AG08395 (cell line): ENCODE results near the gene KRT73.
"Not testable (repeated sequence)": the region's sequence is repeated elsewhere in the genome, so short reads cannot be mapped to it uniquely, and the experiment has no call there.

ENCODE experiments used
- DNase-seq: peaks from one replicate; pipeline ENCODE4 v3.0.0; 2012; ENCODE audit warnings: mixed read lengths, low spot score

Gene KRT73

DNA sequence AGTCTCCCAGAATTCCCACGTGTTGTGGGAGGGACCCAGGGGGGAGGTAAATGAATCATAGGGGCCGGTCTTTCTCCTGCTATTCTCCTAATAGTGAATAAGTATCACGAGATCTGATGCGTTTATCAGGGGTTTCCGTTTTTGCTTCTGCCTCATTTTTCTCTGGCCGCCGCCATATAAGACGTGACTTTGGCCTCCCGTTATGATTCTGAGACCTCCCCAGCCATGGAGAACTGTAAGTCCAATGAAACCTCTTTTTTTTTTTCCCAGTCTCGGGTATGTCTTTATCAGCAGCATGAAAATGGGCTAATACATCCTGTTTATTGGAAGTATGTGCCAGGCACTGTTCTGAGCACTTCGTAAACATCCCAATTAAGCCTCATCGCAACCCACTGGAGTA lies 17.9 kb downstream of the KRT73 start:
- no peak for DNase-seq

- DNase-seq: no peak
These were observed 18.3 kb downstream of the KRT73 start for GRCh38 chr12:52600071-52600470.

GRCh38 chr12:52598966-52599365 lies 19.4 kb downstream of the KRT73 start:
- no peak for DNase-seq

- not testable (repeated sequence) for DNase-seq
These were observed 24.1 kb downstream of the KRT73 start for GRCh38 chr12:52594237-52594636.

DNA sequence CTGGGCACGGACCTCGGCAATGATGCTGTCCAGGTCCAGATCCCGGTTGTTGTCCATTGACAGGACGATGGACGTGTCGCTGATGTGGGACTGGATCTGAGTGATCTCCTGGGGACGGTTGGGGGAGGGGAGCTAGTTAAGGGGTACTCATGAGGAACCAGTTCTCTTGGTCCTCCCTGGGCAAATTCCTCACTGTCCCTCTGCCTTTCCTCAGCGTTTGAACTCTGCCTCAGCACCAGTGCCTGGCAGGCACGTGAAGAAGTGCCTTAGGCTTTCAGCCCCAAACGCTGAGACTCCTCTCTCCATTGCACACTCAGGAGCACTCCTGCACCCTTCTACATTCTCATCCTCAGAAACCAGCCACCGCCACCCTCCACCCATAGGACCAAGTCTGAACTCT lies 26.8 kb downstream of the KRT73 start:
- DNase-seq: no peak

GRCh38 chr12:52590021-52590420 lies 28.3 kb downstream of the KRT73 start:
- DNase-seq: no peak

GRCh38 chr12:52587563-52587962 lies 30.8 kb downstream of the KRT73 start:
- no peak for DNase-seq

DNA sequence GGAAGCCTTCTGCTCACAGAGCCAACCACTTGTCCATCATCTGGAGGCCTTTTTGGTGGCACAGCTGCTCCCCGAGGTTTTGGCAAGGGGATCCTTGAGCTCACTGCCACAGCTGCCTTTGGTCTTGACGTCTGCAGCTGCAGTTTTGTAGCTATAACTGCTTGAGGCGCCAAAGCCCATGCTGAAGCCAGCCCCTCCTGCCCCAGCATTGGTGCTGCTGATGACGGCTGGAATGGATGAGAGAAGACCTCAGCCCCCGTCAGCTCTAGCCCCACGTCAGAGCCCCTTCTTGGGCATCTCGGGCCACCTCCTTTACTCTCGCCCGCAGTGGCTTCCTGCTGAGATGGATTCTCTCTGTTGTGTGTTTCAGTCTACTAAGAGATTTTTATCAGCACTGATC lies 32.4 kb downstream of the KRT73 start:
- DNase-seq: no peak

DNA sequence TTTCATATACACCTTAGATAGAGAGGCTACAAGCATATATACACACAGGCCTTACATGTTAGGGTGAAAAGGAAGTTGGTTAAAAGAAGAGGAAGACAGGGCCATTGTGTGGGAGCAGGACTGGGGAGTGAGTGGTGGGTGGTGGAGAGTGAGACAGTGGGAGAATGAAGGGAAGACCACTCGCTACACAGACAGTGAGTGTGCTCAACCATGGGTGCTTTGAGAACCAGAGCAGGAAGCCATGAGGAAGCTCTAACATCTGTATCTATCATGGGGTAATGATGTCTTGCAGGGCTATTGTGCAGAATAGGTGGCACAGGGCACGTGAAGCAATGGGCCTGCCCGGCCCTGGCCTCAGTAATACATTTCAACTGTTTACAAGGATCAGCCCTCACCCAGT lies 33.3 kb downstream of the KRT73 start:
- DNase-seq: no peak

DNA sequence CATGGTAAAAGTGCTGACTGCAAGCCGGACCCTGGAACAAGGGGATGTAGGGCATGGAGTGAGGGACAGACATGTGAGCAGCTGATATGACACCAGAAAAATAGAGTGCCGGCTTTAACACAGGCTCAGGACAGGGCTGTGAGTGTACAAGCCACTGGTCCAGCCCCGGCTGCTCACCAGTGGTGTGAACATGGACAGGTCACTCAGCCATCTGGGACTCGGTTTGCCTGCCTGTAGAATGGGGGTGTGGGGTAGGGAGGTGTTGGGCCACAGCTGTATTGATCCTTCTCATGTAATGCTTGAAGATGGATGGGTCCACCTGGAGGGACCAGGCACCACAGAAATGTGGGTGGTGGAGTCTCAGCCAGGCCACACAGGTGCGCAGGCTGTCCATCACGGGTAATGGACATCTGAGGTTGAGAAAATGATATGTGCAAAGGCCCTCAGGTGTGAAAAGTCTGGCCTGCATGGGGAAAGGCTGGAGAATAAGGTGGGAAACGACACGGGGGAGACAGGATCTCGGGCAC lies 34.1 kb downstream of the KRT73 start:
- DNase-seq: no peak

GRCh38 chr12:52582971-52583456 lies 35.3 kb downstream of the KRT73 start:
- peak; percentile 85 for DNase-seq

DNA sequence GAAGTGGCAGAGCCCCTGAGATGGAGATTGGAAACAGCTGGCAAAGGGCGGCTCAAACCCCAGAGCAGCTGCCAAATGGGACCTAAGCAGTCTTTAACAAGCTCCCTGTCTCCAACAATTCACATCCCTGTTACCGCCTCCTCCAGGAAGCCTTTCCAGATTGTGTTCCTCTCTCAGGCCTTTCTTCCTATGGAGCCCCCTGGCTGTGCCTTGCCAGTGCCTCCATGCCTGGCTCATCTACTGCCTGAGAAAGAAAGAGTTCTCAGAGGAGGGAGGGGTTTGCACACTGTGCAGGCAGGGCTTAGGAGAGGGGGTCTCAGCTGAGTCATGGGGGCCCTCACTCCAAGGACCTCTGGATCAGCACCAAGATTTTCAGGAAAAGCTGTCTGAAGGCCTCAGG lies 35.9 kb downstream of the KRT73 start:
- DNase-seq: no peak

DNA sequence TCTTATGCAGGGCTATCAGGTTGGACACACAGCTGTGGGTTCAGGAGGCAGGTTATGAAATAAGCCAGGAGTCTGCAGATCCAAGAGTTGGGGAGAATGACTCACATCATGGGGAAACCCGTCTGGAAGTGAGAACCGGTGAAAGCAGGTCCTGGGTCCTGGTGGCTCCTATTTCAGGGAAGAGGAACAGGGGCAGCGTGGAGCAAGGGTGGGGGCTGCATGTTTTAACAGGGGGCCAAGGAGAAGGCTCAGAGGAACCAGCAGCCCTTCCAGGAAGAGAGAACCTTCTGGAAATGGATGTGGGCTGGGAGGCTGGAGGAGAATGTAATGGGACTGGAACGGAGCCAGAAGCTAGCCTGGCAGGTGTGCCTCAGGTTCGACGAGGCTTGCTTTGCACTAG lies 36.9 kb downstream of the KRT73 start:
- DNase-seq: peak; percentile 27

GRCh38 chr12:52581066-52581465 lies 37.3 kb downstream of the KRT73 start:
- no peak for DNase-seq

- no peak for DNase-seq
These were observed 37.9 kb downstream of the KRT73 start for GRCh38 chr12:52580496-52580895.

DNA sequence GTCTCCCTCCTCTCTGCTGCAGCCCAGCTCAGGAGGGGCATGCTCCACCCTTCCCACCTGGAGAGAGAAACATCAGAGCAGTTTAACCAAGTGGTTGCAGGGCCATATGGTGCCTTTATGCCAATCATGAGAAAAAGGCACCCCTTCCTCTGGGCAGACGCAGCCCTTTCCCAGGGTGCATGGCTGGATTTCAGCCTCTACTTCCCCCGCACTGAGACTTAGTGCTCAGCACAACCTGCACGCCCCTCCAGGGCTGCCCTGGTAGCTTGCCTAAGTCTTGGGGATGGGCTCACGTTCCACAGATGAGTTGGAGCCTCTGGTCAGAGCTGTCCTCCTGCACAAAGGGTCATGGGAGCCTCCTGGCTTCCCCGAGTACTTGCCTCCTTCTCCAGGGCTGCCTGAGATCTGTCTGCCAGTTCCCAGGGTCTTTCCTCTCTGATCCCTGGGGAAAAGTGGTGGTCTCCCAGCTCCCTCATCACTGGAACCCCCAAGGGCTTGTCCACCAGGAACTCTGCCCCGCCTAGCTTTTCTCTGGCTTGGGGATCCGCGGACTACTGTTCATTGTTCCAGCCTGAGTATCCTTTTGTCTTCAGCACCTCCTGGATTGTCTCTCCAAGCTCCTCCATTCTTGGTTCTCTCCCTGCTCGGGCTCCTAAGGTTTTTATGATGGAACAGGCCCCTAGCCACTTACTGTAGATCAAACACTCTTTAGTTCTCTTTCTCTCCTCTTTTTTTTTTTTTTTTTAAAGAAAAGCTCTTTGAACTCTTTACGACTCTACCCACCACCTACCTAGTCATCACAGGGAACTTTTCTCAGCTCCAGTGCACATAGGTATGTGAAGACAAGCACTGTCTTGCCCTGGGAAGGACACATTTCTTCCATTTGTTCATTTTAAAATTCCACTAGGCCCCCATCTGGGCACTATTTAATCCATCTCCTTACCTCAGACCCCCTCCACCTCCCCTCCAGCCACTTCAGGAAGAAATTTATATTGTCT lies 38.6 kb downstream of the KRT73 start:
- no peak for DNase-seq

DNA sequence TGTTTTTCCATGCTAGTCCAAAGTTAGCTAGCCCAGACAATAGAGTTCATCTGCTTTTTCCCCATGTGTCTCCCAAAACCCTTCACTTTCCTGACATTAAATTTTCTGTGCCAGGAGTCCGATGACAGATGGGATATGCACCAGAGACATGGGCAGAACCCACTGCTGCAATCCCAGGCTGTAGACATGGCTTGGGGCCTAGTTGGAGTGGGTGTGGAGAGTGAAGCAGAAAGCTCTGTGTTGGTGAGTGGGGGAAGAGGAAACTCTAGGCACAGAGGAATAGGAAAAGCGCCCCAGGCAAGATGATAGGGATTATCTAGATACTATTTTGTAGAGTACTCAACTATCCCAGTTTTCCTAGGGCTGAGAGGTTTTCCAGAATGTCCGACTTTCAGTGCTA lies 39.9 kb downstream of the KRT73 start:
- DNase-seq: no peak

DNA sequence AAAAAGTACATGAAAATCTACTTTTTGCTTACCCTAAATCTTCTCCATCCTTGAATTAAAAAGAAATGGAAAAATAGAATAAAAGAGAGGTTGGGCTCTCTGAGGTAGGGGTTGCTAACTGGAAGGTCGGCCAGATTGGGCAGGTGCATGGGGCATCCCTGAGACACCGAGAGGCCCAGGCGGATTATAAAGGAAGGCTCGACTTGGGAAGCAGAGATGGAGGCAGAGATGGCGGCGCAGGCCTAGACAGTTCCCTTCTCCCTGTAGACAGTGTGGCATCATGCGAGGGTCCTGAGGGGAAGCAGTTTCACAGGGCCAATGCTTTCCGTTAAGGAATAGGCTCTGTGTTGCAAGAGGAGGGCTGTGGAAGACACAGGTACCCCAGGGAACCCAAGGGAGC lies 41.0 kb downstream of the KRT73 start:
- no peak for DNase-seq

GRCh38 chr12:52575948-52576347 lies 42.4 kb downstream of the KRT73 start:
- no peak for DNase-seq

- no peak for DNase-seq
These were observed 43.1 kb downstream of the KRT73 start for GRCh38 chr12:52575256-52575655.

DNA sequence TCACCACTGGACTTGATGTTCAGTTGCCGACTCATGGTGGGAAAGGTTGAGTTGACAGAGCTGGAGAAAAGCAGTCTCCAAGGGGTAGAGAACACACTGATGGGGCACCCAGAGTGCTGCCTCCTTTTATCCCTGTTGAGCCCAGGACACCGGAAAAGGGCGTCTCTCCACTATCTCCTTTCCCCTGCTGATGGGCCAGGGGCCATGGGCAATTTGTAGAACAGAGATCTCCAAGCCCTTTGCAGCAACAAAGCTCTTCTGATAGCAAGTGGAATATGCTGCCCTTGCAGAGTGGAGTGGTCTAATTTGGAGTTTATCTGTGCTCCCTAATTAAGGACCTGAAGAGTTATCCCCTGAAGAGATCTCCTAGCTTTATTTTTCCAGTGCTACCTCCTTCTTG lies 44.6 kb downstream of the KRT73 start, which contains the start of gene KRT74:
Gene KRT74 (minus strand): TSS at position 101 of the 400 bp plus-strand sequence. CDS start 66 bp downstream, at position 35.
- DNase-seq: no peak

DNA sequence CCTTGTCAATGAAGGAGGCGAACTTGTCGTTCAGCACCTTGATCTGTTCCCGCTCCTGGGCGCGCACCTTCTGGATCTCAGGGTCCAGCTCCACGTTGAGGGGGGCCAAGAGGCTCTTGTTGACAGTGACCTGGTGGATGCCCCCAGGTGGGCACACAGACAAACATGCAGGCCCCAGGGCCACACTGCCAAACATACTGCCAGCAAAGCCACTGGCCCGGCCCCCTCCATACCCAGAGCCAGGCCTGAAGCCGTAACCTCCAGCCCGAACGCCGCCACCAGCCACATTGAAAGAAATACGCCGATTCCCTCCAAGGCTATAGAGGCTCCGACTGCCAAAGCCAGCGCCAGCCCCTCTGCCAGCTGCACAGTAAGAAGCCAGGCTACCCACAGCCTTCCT lies 45.1 kb downstream of the KRT73 start:
- DNase-seq: no peak

GRCh38 chr12:52570511-52570910 lies 47.8 kb downstream of the KRT73 start:
- no peak for DNase-seq
